ENCODE measurements around the gene ZBTB8B. TPM values are rescaled to one million over a fixed set of nuclear protein-coding genes. Genes with fewer than 3 reads are reported as not detected.
"Not testable (repeated sequence)": the region's sequence is repeated elsewhere in the genome, so short reads cannot be mapped to it uniquely, and the experiment has no call there.

ZBTB8B gene
- polyA plus RNA-seq, 1 of the 3 experiments (the other 2 are of a cell fraction): 0.08 TPM

DNA sequence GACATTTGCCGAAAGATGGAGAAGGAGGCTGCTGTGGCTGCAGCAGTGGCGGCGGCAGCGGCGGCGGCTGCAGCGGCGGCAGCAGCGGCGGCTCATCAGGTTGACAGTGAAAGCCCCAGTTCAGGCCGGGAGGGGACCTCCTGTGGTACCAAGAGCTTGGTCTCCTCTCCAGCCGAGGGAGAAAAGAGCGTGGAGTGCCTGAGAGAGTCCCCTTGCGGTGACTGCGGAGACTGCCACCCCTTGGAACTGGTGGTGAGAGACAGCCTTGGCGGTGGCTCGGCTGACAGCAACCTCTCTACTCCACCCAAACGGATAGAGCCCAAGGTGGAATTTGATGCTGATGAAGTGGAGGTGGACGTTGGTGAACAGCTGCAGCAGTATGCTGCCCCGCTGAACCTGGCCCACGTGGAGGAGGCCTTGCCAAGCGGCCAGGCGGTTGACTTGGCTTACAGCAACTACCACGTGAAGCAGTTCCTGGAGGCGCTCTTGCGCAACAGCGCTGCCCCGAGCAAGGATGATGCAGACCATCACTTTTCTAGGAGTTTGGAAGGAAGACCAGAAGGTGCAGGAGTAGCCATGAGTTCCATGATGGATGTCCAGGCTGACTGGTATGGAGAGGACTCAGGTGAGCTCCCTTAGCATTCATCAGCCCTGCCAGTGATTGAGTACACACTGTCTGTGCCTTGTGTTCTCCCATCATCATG, 6.3 kb downstream of the ZBTB8B start:
- H3K27me3 ChIP-seq (ENCODE audit: insufficient read depth): no peaks in the 10 kb centered on the region; the same call in 1 of the 2 replicates
- no peak for DNase-seq
- H2AFZ ChIP-seq (ENCODE audit: low read depth): no peak overlapping the region
- no peaks in the 10 kb centered on the region for H3F3A ChIP-seq (replicated peaks; ENCODE audit: insufficient read depth)
- no peaks in the 10 kb centered on the region for H3K79me2 ChIP-seq (ENCODE audit: insufficient read depth)
- H3K36me3 ChIP-seq (replicated peaks in 1 of 2; ENCODE audit: control insufficient read depth in 1 of 2, insufficient read depth in 2 of 2, low read length in 1 of 2): no peaks in the 10 kb centered on the region
- no peaks in the 10 kb centered on the region for H4K20me1 ChIP-seq (ENCODE audit: insufficient read depth)
- ChIA-PET POLR2A (no interaction called here), CTCF (no interaction called here)
- TF ChIP-seq FOXJ3 (CRISPR knock-in tag; IDR thresholded peaks at IDR 0.05) (no peak), TEAD4 (IDR thresholded peaks at IDR 0.05; ENCODE audit: borderline replicate concordance, insufficient read depth) (no peak), ELF1 (IDR thresholded peaks at IDR 0.05) (no peak), FOXM1 (IDR thresholded peaks at IDR 0.05; ENCODE audit: low read depth) (no peak), YY1 (IDR thresholded peaks at IDR 0.05; ENCODE audit: low read depth) (no peak), RFX5 (IDR thresholded peaks at IDR 0.05; ENCODE audit: low read length) (no peak), JUND (IDR thresholded peaks at IDR 0.05) (no peak), RAD21 (IDR thresholded peaks at IDR 0.05; ENCODE audit: low read length) (no peak), RCOR1 (IDR thresholded peaks at IDR 0.05; ENCODE audit: low read length) (no peak), MXI1 (IDR thresholded peaks at IDR 0.05; ENCODE audit: low read depth, low read length) (no peak), MEF2A (IDR thresholded peaks at IDR 0.05; ENCODE audit: borderline replicate concordance, low read depth) (no peak), TCF12 (IDR thresholded peaks at IDR 0.05) (no peak)
- H3K9me3 ChIP-seq: no peaks in the 10 kb centered on the region
- no peak overlapping the region for H3K9ac ChIP-seq
- H3K4me3 ChIP-seq (ENCODE audit: low read depth in 2 of 2, low read length in 1 of 2): no peak overlapping the region
- H3K27ac ChIP-seq (ENCODE audit: low read depth in 2 of 2, low read length in 1 of 2): no peak overlapping the region
- H3K4me1 ChIP-seq (ENCODE audit: control insufficient read depth in 1 of 2, insufficient read depth in 2 of 2, low read depth in 1 of 2, low read length in 1 of 2): no peaks in the 10 kb centered on the region
- WGBS (ENCODE audit: low lambda C conversion rate): 91% methylated on average over 23 of the region's 28 CpGs
- no peak overlapping the region for H3K4me2 ChIP-seq
- H3K9me2 ChIP-seq: no peaks in the 10 kb centered on the region

DNA sequence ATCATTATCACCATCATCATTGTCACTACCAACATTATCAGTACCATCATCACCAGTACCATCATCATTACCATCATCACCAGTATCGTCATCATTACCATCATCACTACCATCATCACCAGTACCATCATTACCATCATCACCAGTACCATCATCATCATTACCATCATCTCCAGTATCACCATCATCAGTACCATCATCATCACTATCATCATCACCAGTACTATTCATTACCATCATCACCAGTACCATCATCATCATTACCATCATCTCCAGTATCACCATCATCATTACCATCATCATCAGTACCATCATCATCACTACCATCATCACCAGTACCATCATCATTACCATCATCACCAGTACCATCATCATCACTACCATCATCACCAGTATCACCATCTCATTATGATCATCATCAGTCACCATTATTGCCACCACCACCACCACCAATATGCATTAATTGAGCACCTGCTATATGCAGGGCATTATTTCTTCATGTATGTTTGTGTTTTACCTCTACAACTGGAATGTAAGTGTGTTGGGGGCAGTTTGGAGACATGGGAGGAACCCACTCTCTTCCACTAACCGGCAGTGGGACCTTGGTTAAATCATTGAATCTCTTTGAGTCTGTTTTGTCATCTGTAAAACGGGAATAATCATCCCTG, 7.0 kb downstream of the ZBTB8B start:
- Histone ChIP-seq H4K20me1 (ENCODE audit: insufficient read depth) (no peaks in the 10 kb centered on the region), H3K4me3 (ENCODE audit: low read depth in 2 of 2, low read length in 1 of 2) (no peak overlapping the region), H3K27ac (ENCODE audit: low read depth in 2 of 2, low read length in 1 of 2) (no peak overlapping the region), H3K9me2 (no peaks in the 10 kb centered on the region), H3K4me1 (ENCODE audit: control insufficient read depth in 1 of 2, insufficient read depth in 2 of 2, low read depth in 1 of 2, low read length in 1 of 2) (no peaks in the 10 kb centered on the region), H3F3A (replicated peaks; ENCODE audit: insufficient read depth) (no peaks in the 10 kb centered on the region), H3K27me3 (ENCODE audit: insufficient read depth) (no peaks in the 10 kb centered on the region; the same call in 1 of the 2 replicates), H3K36me3 (replicated peaks in 1 of 2; ENCODE audit: control insufficient read depth in 1 of 2, insufficient read depth in 2 of 2, low read length in 1 of 2) (no peaks in the 10 kb centered on the region), H3K4me2 (no peak overlapping the region), H3K9me3 (no peaks in the 10 kb centered on the region), H3K79me2 (ENCODE audit: insufficient read depth) (no peaks in the 10 kb centered on the region), H3K9ac (no peak overlapping the region), H2AFZ (ENCODE audit: low read depth) (no peak overlapping the region)
- DNase-seq: no peak
- WGBS (ENCODE audit: low lambda C conversion rate): 70% methylated on average over 3 of the region's 3 CpGs
- ChIA-PET CTCF (no interaction called here), POLR2A (no interaction called here)
- no peak for TF ChIP-seq YY1 (IDR thresholded peaks at IDR 0.05; ENCODE audit: low read depth)
- no peak for TF ChIP-seq SMC3 (IDR thresholded peaks at IDR 0.05; ENCODE audit: low read depth, low read length)
- TF ChIP-seq, protein P1, sequence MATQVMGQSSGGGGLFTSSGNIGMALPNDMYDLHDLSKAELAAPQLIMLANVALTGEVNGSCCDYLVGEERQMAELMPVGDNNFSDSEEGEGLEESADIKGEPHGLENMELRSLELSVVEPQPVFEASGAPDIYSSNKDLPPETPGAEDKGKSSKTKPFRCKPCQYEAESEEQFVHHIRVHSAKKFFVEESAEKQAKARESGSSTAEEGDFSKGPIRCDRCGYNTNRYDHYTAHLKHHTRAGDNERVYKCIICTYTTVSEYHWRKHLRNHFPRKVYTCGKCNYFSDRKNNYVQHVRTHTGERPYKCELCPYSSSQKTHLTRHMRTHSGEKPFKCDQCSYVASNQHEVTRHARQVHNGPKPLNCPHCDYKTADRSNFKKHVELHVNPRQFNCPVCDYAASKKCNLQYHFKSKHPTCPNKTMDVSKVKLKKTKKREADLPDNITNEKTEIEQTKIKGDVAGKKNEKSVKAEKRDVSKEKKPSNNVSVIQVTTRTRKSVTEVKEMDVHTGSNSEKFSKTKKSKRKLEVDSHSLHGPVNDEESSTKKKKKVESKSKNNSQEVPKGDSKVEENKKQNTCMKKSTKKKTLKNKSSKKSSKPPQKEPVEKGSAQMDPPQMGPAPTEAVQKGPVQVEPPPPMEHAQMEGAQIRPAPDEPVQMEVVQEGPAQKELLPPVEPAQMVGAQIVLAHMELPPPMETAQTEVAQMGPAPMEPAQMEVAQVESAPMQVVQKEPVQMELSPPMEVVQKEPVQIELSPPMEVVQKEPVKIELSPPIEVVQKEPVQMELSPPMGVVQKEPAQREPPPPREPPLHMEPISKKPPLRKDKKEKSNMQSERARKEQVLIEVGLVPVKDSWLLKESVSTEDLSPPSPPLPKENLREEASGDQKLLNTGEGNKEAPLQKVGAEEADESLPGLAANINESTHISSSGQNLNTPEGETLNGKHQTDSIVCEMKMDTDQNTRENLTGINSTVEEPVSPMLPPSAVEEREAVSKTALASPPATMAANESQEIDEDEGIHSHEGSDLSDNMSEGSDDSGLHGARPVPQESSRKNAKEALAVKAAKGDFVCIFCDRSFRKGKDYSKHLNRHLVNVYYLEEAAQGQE (IDR thresholded peaks at IDR 0.05; ENCODE audit: low read depth, low read length): no peak
- TF ChIP-seq, protein P2, sequence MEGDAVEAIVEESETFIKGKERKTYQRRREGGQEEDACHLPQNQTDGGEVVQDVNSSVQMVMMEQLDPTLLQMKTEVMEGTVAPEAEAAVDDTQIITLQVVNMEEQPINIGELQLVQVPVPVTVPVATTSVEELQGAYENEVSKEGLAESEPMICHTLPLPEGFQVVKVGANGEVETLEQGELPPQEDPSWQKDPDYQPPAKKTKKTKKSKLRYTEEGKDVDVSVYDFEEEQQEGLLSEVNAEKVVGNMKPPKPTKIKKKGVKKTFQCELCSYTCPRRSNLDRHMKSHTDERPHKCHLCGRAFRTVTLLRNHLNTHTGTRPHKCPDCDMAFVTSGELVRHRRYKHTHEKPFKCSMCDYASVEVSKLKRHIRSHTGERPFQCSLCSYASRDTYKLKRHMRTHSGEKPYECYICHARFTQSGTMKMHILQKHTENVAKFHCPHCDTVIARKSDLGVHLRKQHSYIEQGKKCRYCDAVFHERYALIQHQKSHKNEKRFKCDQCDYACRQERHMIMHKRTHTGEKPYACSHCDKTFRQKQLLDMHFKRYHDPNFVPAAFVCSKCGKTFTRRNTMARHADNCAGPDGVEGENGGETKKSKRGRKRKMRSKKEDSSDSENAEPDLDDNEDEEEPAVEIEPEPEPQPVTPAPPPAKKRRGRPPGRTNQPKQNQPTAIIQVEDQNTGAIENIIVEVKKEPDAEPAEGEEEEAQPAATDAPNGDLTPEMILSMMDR (IDR thresholded peaks at IDR 0.05): no peak
- no peak for TF ChIP-seq TEAD4 (IDR thresholded peaks at IDR 0.05; ENCODE audit: borderline replicate concordance, insufficient read depth)
- no peak for TF ChIP-seq FOSL2 (IDR thresholded peaks at IDR 0.05; ENCODE audit: borderline replicate concordance, low read depth)
- no peak for TF ChIP-seq RFX5 (IDR thresholded peaks at IDR 0.05; ENCODE audit: low read length)

DNA sequence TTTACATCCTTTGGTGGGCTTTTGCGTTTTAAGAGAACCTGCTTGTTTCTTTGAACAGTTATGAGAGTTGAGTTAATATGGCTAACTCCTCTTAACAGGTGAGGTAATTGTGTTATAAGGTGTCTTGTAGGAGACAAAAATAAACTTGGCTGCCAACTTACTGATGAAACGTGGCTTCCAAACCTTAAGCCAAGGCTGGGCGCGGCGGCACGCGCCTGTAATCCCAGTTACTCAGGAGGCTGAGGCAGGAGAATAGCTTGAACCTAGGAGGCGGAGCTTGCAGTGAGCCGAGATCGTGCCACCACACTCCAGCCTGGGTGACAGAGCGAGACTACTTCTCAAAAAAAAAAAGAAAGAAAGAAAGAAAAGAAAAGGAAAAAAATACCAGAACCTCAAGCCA, 8.1 kb downstream of the ZBTB8B start:
- H3K4me2 ChIP-seq; H3K4me1 ChIP-seq (ENCODE audit: control insufficient read depth in 1 of 2, insufficient read depth in 2 of 2, low read depth in 1 of 2, low read length in 1 of 2); POLR2A ChIA-PET; H3K27me3 ChIP-seq (ENCODE audit: insufficient read depth); H3K4me3 ChIP-seq (ENCODE audit: low read depth in 2 of 2, low read length in 1 of 2); H3K9me3 ChIP-seq; H3K36me3 ChIP-seq (replicated peaks in 1 of 2; ENCODE audit: control insufficient read depth in 1 of 2, insufficient read depth in 2 of 2, low read length in 1 of 2); H3K9me2 ChIP-seq; H3K9ac ChIP-seq; H4K20me1 ChIP-seq (ENCODE audit: insufficient read depth); H3K27ac ChIP-seq (ENCODE audit: low read depth in 2 of 2, low read length in 1 of 2); H3F3A ChIP-seq (replicated peaks; ENCODE audit: insufficient read depth); H2AFZ ChIP-seq (ENCODE audit: low read depth); H3K79me2 ChIP-seq (ENCODE audit: insufficient read depth); DNase-seq: not testable (repeated sequence)
- CTCF ChIA-PET: interaction anchor here (0.6 to 1.0 kb wide), 3 partner anchors 21 to 256 kb away, joined by 3 read pairs; no protein-coding TSS in a partner anchor
- 91% methylated on average over 11 of the region's 11 CpGs for WGBS (ENCODE audit: low lambda C conversion rate)
